DOHH2 (cell line): ENCODE results near the gene IL36G.

ENCODE experiments used
- H3F3A ChIP-seq: fragments of 200-600 bp; sonication (generic), shearing (Covaris generic); 2 replicates; pipeline ENCODE4 v1.6.0; 2016; ENCODE audit warnings: antibody characterized with exemption, mild to moderate bottlenecking; ENCODE audit not compliant: control insufficient read depth, insufficient read depth
- H3K27ac ChIP-seq: fragments of 200-600 bp; sonication (generic); 2 replicates; pipeline ENCODE4 v1.5.1; 2014; ENCODE audit warnings: low read depth, mild to moderate bottlenecking, low read length, moderate library complexity
- H3K27me3 ChIP-seq: fragments of 200-600 bp; sonication (generic); 2 replicates; pipeline ENCODE4 v1.6.1; 2014; ENCODE audit warnings: mild to moderate bottlenecking, low read length, mixed read lengths; ENCODE audit not compliant: control insufficient read depth
- H3K36me3 ChIP-seq: fragments of 200-600 bp; sonication (generic); 2 replicates; pipeline ENCODE4 v1.6.1; 2014; ENCODE audit warnings: mild to moderate bottlenecking, low read length, moderate library complexity, mixed read lengths; ENCODE audit not compliant: control insufficient read depth
- H3K4me1 ChIP-seq: fragments of 200-600 bp; sonication (generic); 2 replicates; pipeline ENCODE4 v1.6.1; 2014; ENCODE audit warnings: mild to moderate bottlenecking, low read length, mixed read lengths; ENCODE audit not compliant: control insufficient read depth
- H3K4me2 ChIP-seq: fragments of 200-600 bp; sonication (generic); 2 replicates; pipeline ENCODE4 v1.6.0; 2014; ENCODE audit warnings: mild to moderate bottlenecking, low read length, moderate library complexity
- H3K4me3 ChIP-seq: fragments of 200-600 bp; sonication (generic); 2 replicates; pipeline ENCODE4 v1.5.1; 2014; ENCODE audit warnings: mild to moderate bottlenecking, low read length, mixed read lengths
- H3K79me2 ChIP-seq: fragments of 200-600 bp; sonication (generic); 2 replicates; pipeline ENCODE4 v1.6.1; 2014; ENCODE audit warnings: mild to moderate bottlenecking, low read length, mixed read lengths; ENCODE audit not compliant: control insufficient read depth
- H3K9me2 ChIP-seq: fragments of 200-600 bp; sonication (generic); replicated peaks from 2 replicates; pipeline ENCODE4 v1.6.1; 2014; ENCODE audit warnings: mild to moderate bottlenecking, low read length, mixed read lengths; ENCODE audit not compliant: control insufficient read depth
- H3K9me3 ChIP-seq: fragments of 200-600 bp; sonication (generic); 2 replicates; pipeline ENCODE4 v1.6.1; 2014; ENCODE audit warnings: antibody characterized with exemption, low read length, mixed read lengths; ENCODE audit not compliant: control insufficient read depth, insufficient read depth
- H4K20me1 ChIP-seq: fragments of 200-600 bp; sonication (generic); 2 replicates; pipeline ENCODE4 v1.6.0; 2014; ENCODE audit warnings: low read depth, mild to moderate bottlenecking, antibody characterized with exemption, low read length, moderate library complexity; ENCODE audit not compliant: control insufficient read depth, insufficient read depth
- CTCF ChIP-seq: fragments of 200-600 bp; sonication (generic); IDR thresholded peaks from one replicate; pipeline ENCODE4 v1.5.1; 2014; ENCODE audit warnings: antibody characterized with exemption, mild to moderate bottlenecking, low read depth, low read length; ENCODE audit not compliant: poor library complexity, severe bottlenecking
- EZH2phosphoT487 ChIP-seq: fragments of 200-600 bp; sonication (generic); IDR thresholded peaks from 2 replicates; pipeline ENCODE4 v1.6.1; 2017; ENCODE audit warnings: borderline replicate concordance, mild to moderate bottlenecking, antibody characterized with exemption, low read length, moderate library complexity, mixed read lengths

Gene IL36G

GRCh38 chr2:113009622-113010021 lies 31.8 kb downstream of the IL36G start:
- Histone ChIP-seq H3K9me2 (no peaks in the 10 kb centered on the region), H3K4me3 (no peak overlapping the region), H3K4me1 (no peaks in the 10 kb centered on the region), H3K36me3 (no peaks in the 10 kb centered on the region), H3K27me3 (0 out of 2 replicates have a peak, but pooled peaks cover 3% of the 10 kb centered on the region), H3K79me2 (no peaks in the 10 kb centered on the region), H3K9me3 (no peaks in the 10 kb centered on the region), H3K27ac (no peak overlapping the region), H3F3A (no peaks in the 10 kb centered on the region), H3K4me2 (no peak overlapping the region), H4K20me1 (no peaks in the 10 kb centered on the region)
- TF ChIP-seq EZH2phosphoT487 (no peak), CTCF (no peak)

- no peaks in the 10 kb centered on the region for H3K36me3 ChIP-seq
- no peaks in the 10 kb centered on the region for H3K4me1 ChIP-seq
- no peak overlapping the region for H3K27ac ChIP-seq
- H3K9me3 ChIP-seq: no peaks in the 10 kb centered on the region
- H3K4me2 ChIP-seq: no peak overlapping the region
- H4K20me1 ChIP-seq: no peaks in the 10 kb centered on the region
- H3F3A ChIP-seq: no peaks in the 10 kb centered on the region
- no peak for TF ChIP-seq EZH2phosphoT487
- no peak for TF ChIP-seq CTCF
- no peak overlapping the region for H3K4me3 ChIP-seq
- H3K9me2 ChIP-seq: no peaks in the 10 kb centered on the region
- H3K79me2 ChIP-seq: no peaks in the 10 kb centered on the region
- H3K27me3 ChIP-seq: 0 out of 2 replicates have a peak, but pooled peaks cover 3% of the 10 kb centered on the region
These were observed 32.3 kb downstream of the IL36G start for GRCh38 chr2:113010088-113010487.

DNA sequence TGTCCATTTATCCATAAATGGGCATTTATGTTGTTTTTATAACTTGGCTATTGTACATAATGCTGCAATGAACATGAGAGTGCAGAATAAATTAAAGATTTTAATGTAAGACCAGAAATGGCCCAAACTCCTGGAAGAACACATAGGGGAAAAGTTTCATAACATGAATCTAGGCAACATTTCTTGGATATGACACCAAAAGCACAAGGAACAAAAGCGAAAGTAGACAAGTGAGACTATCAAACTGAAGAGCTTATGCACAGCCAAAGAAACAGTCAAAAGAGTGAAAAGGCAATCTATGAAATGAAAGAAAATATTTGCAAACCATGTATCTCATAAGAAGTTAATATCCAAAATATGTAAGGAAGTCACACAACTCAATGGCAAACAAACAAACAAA lies 33.3 kb downstream of the IL36G start:
- Histone ChIP-seq H4K20me1 (no peaks in the 10 kb centered on the region), H3K9me3 (no peaks in the 10 kb centered on the region), H3F3A (no peaks in the 10 kb centered on the region), H3K9me2 (no peaks in the 10 kb centered on the region), H3K27ac (no peak overlapping the region), H3K4me1 (no peaks in the 10 kb centered on the region), H3K4me2 (no peak overlapping the region), H3K27me3 (peaks cover 3% of the 10 kb centered on the region; the same call in 1 of the 2 replicates), H3K36me3 (no peaks in the 10 kb centered on the region), H3K79me2 (no peaks in the 10 kb centered on the region), H3K4me3 (no peak overlapping the region)
- no peak for TF ChIP-seq EZH2phosphoT487
- no peak for TF ChIP-seq CTCF
